Measurements from ENCODE around the gene PRKN. TPM values are rescaled to one million over a fixed set of nuclear protein-coding genes. Genes with fewer than 3 reads are reported as not detected.

PRKN gene
- total and polyA plus RNA-seq, 2 experiments from 2014 or later = 2.3 to 3.9 TPM

- H3K79me2 ChIP-seq = no peaks in the 10 kb centered on the region
- no peaks in the 10 kb centered on the region for H3K36me3 ChIP-seq (replicated peaks; ENCODE audit: insufficient read depth, low read depth)
- H3K27ac ChIP-seq = no peak overlapping the region
- H4K20me1 ChIP-seq (ENCODE audit: insufficient read depth, poor library complexity, severe bottlenecking) = no peaks in the 10 kb centered on the region
- no peaks in the 10 kb centered on the region for H3K4me1 ChIP-seq (ENCODE audit: insufficient read depth)
- H3K4me2 ChIP-seq = no peak overlapping the region
- no peaks in the 10 kb centered on the region for H3K27me3 ChIP-seq
- no peak for TF ChIP-seq EZH2 (IDR thresholded peaks at IDR 0.05; ENCODE audit: borderline replicate concordance)
- H3K9me3 ChIP-seq (ENCODE audit: low read depth) = no peaks in the 10 kb centered on the region
- H3K9me2 ChIP-seq (replicated peaks; ENCODE audit: insufficient read depth) = no peaks in the 10 kb centered on the region
- 70% methylated on average over 13 of the region's 13 CpGs for WGBS (ENCODE audit: low lambda C conversion rate, missing lambda C conversion rate)
- DNase-seq (ENCODE audit: low spot score) = no peak
- no peak overlapping the region for H3K4me3 ChIP-seq
- no peak overlapping the region for H2AFZ ChIP-seq
These were observed 1151.9 kb downstream of the PRKN start for GRCh38 chr6:161575523-161576254.

- no peak overlapping the region for H3K4me3 ChIP-seq
- DNase-seq (ENCODE audit: low spot score) = no peak
- H3K27ac ChIP-seq = no peak overlapping the region
- no peaks in the 10 kb centered on the region for H3K9me2 ChIP-seq (replicated peaks; ENCODE audit: insufficient read depth)
- H4K20me1 ChIP-seq (ENCODE audit: insufficient read depth, poor library complexity, severe bottlenecking) = no peaks in the 10 kb centered on the region
- H2AFZ ChIP-seq = no peak overlapping the region
- no peaks in the 10 kb centered on the region for H3K79me2 ChIP-seq
- no peaks in the 10 kb centered on the region for H3K9me3 ChIP-seq (ENCODE audit: low read depth)
- WGBS (ENCODE audit: low lambda C conversion rate, missing lambda C conversion rate) = 86% methylated on average over 6 of the region's 6 CpGs
- TF ChIP-seq CTCF (IDR thresholded peaks at IDR 0.05; ENCODE audit: poor library complexity) (no peak), EZH2phosphoT487 (IDR thresholded peaks at IDR 0.05; ENCODE audit: low read depth, severe bottlenecking, unreplicated experiment) (no peak), EZH2 (IDR thresholded peaks at IDR 0.05; ENCODE audit: borderline replicate concordance) (no peak)
- no peaks in the 10 kb centered on the region for H3K4me1 ChIP-seq (ENCODE audit: insufficient read depth)
- H3K36me3 ChIP-seq (replicated peaks; ENCODE audit: insufficient read depth, low read depth) = no peaks in the 10 kb centered on the region
- no peaks in the 10 kb centered on the region for H3K27me3 ChIP-seq
- no peak overlapping the region for H3K4me2 ChIP-seq
These were observed 1158.6 kb downstream of the PRKN start for GRCh38 chr6:161568885-161569456.

- Histone ChIP-seq H3K4me2 (no peak overlapping the region), H3K9me2 (replicated peaks; ENCODE audit: insufficient read depth) (no peaks in the 10 kb centered on the region), H3K4me3 (no peak overlapping the region), H3K9me3 (ENCODE audit: low read depth) (no peaks in the 10 kb centered on the region), H3K27me3 (no peaks in the 10 kb centered on the region), H3K27ac (no peak overlapping the region), H2AFZ (no peak overlapping the region), H3K36me3 (replicated peaks; ENCODE audit: insufficient read depth, low read depth) (no peaks in the 10 kb centered on the region), H3K4me1 (ENCODE audit: insufficient read depth) (no peaks in the 10 kb centered on the region), H4K20me1 (ENCODE audit: insufficient read depth, poor library complexity, severe bottlenecking) (no peaks in the 10 kb centered on the region), H3K79me2 (no peaks in the 10 kb centered on the region)
- no peak for TF ChIP-seq EZH2phosphoT487 (IDR thresholded peaks at IDR 0.05; ENCODE audit: low read depth, severe bottlenecking, unreplicated experiment)
- TF ChIP-seq CTCF (IDR thresholded peaks at IDR 0.05; ENCODE audit: poor library complexity) = no peak
- no peak for DNase-seq (ENCODE audit: low spot score)
- WGBS (ENCODE audit: low lambda C conversion rate, missing lambda C conversion rate) = 77% methylated on average over 3 of the region's 3 CpGs
These were observed 1162.6 kb downstream of the PRKN start for GRCh38 chr6:161564952-161565351.

GRCh38 chr6:161561908-161562307 lies 1165.7 kb downstream of the PRKN start:
- no peak for TF ChIP-seq EZH2phosphoT487 (IDR thresholded peaks at IDR 0.05; ENCODE audit: low read depth, severe bottlenecking, unreplicated experiment)
- no peak for TF ChIP-seq EZH2 (IDR thresholded peaks at IDR 0.05; ENCODE audit: borderline replicate concordance)
- TF ChIP-seq CTCF (IDR thresholded peaks at IDR 0.05; ENCODE audit: poor library complexity) = no peak
- no peaks in the 10 kb centered on the region for H3K4me1 ChIP-seq (ENCODE audit: insufficient read depth)
- no peaks in the 10 kb centered on the region for H3K79me2 ChIP-seq
- H3K4me3 ChIP-seq = no peak overlapping the region
- no peaks in the 10 kb centered on the region for H3K9me2 ChIP-seq (replicated peaks; ENCODE audit: insufficient read depth)
- no peak overlapping the region for H3K4me2 ChIP-seq
- no peaks in the 10 kb centered on the region for H3K36me3 ChIP-seq (replicated peaks; ENCODE audit: insufficient read depth, low read depth)
- no peaks in the 10 kb centered on the region for H3K9me3 ChIP-seq (ENCODE audit: low read depth)
- H3K27me3 ChIP-seq = no peaks in the 10 kb centered on the region
- DNase-seq (ENCODE audit: low spot score) = no peak
- no peak overlapping the region for H3K27ac ChIP-seq
- H4K20me1 ChIP-seq (ENCODE audit: insufficient read depth, poor library complexity, severe bottlenecking) = no peaks in the 10 kb centered on the region
- 83% methylated on average over 9 of the region's 9 CpGs for WGBS (ENCODE audit: low lambda C conversion rate, missing lambda C conversion rate)
- no peak overlapping the region for H2AFZ ChIP-seq
